ENCODE results near the gene UBALD2.
A peak's percentile ranks its signal among the peaks of the same experiment; 100 is the strongest.
"Not testable (repeated sequence)": the region's sequence is repeated elsewhere in the genome, so short reads cannot be mapped to it uniquely, and the experiment has no call there.

Gene UBALD2

GRCh38 chr17:76278268-76278908 lies 13.2 kb downstream of the UBALD2 start:
- no peak for DNase-seq

- peak; percentile 77 for DNase-seq
Observed at GRCh38 chr17:76278952-76279741, 14.0 kb downstream of the UBALD2 start.

GRCh38 chr17:76279742-76280287 lies 14.7 kb downstream of the UBALD2 start:
- DNase-seq = no peak

- no peak for DNase-seq
Observed at GRCh38 chr17:76280650-76281049, 15.5 kb downstream of the UBALD2 start.

GRCh38 chr17:76281573-76282371 lies 16.6 kb downstream of the UBALD2 start:
- no peak for DNase-seq

- DNase-seq = no peak
Observed at GRCh38 chr17:76292567-76292966, 27.4 kb downstream of the UBALD2 start.

- no peak for DNase-seq
Observed at GRCh38 chr17:76293106-76293505, 28.0 kb downstream of the UBALD2 start.

- DNase-seq = no peak
Observed at GRCh38 chr17:76296186-76296585, 31.0 kb downstream of the UBALD2 start.

- DNase-seq = no peak
Observed at GRCh38 chr17:76296889-76297288, 31.7 kb downstream of the UBALD2 start.

GRCh38 chr17:76297436-76297835 lies 32.3 kb downstream of the UBALD2 start:
- no peak for DNase-seq

- no peak for DNase-seq
Observed at GRCh38 chr17:76304226-76305134, 39.3 kb downstream of the UBALD2 start.

GRCh38 chr17:76305135-76305454 lies 39.9 kb downstream of the UBALD2 start:
- DNase-seq = not testable (repeated sequence)

- DNase-seq = no peak
Observed at GRCh38 chr17:76307299-76307965, 42.3 kb downstream of the UBALD2 start.

GRCh38 chr17:76307966-76308338 lies 42.8 kb downstream of the UBALD2 start, which contains the start of gene QRICH2:
TSS of gene QRICH2 (minus strand) at chr17:76308276. CDS start at chr17:76307998, 278 bp downstream.
- no peak for DNase-seq

GRCh38 chr17:76309461-76309860 lies 44.3 kb downstream of the UBALD2 start:
- DNase-seq = no peak

- no peak for DNase-seq
Observed at GRCh38 chr17:76312735-76313134, 47.6 kb downstream of the UBALD2 start.

- DNase-seq = no peak
Observed at GRCh38 chr17:76314392-76315227, 49.5 kb downstream of the UBALD2 start.

- no peak for DNase-seq
Observed at GRCh38 chr17:76317535-76317934, 52.4 kb downstream of the UBALD2 start.

- no peak for DNase-seq
Observed at GRCh38 chr17:76318586-76318985, 53.4 kb downstream of the UBALD2 start.
